HepG2 (cell line): ENCODE results near the gene CAPG. TPM values are rescaled to one million over a fixed set of nuclear protein-coding genes. Genes with fewer than 3 reads are reported as not detected.

Experiments
- CREBL2 ChIP-seq: sonication (generic); formaldehyde crosslinking; IDR thresholded peaks from 2 replicates; pipeline ENCODE4 v1.8.1; 2023; ENCODE audit warnings: missing genetic modification reagents, mild to moderate bottlenecking, borderline replicate concordance
- DBP ChIP-seq: sonication (generic); formaldehyde crosslinking; IDR thresholded peaks from 2 replicates; pipeline ENCODE4 v1.4.0; 2020; ENCODE audit warnings: missing genetic modification reagents; ENCODE audit errors: not compliant biosample characterization
- EHMT2 ChIP-seq: fragments of 200-600 bp; sonication (generic); IDR thresholded peaks from 2 replicates; pipeline ENCODE4 v1.7.0; 2017; ENCODE audit warnings: antibody characterized with exemption, low read depth, low read length, borderline replicate concordance
- HDAC1 ChIP-seq: sonication (generic); formaldehyde crosslinking; IDR thresholded peaks from 2 replicates; pipeline ENCODE4 v1.5.1; 2020; ENCODE audit warnings: mild to moderate bottlenecking, missing genetic modification reagents
- ISL2 ChIP-seq: sonication (generic); formaldehyde crosslinking; IDR thresholded peaks from 2 replicates; pipeline ENCODE4 v1.5.0; 2020; ENCODE audit warnings: missing genetic modification reagents
- LCORL ChIP-seq, 2 experiments: fragments of 450-650 bp in 1 of 2; sonication (generic) in 1 of 2; formaldehyde crosslinking in 1 of 2; IDR thresholded peaks; 2 replicates each; pipeline versions ENCODE4 v1.5.0 to v1.6.1; 2017 to 2020; ENCODE audit warnings: antibody characterized with exemption in 1 of 2, missing genetic modification reagents in 1 of 2
- MEIS2 ChIP-seq: sonication (generic); formaldehyde crosslinking; IDR thresholded peaks from 2 replicates; pipeline ENCODE4 v1.9.0; 2021; ENCODE audit warnings: mild to moderate bottlenecking, missing genetic modification reagents
- NFE2L1 ChIP-seq: sonication (generic); formaldehyde crosslinking; IDR thresholded peaks from 2 replicates; pipeline ENCODE4 v1.4.0; 2020; ENCODE audit warnings: missing genetic modification reagents, mild to moderate bottlenecking, borderline replicate concordance
- NR3C1 ChIP-seq: sonication (generic); formaldehyde crosslinking; IDR thresholded peaks from 2 replicates; pipeline ENCODE4 v1.4.0; 2020; ENCODE audit warnings: missing genetic modification reagents
- PATZ1 ChIP-seq: sonication (generic); formaldehyde crosslinking; IDR thresholded peaks from 2 replicates; pipeline ENCODE4 v1.4.0; 2020; ENCODE audit warnings: missing genetic modification reagents
- RBAK ChIP-seq: sonication (generic); formaldehyde crosslinking; IDR thresholded peaks from 2 replicates; pipeline ENCODE4 v1.5.1; 2020; ENCODE audit warnings: mild to moderate bottlenecking, missing genetic modification reagents
- SRF ChIP-seq: IDR thresholded peaks from 2 replicates; pipeline ENCODE4 v1.6.1; 2011; ENCODE audit warnings: mild to moderate bottlenecking, low read depth, low read length, moderate library complexity
- ZBTB3 ChIP-seq: sonication (generic); formaldehyde crosslinking; IDR thresholded peaks from 2 replicates; pipeline ENCODE4 v1.4.0; 2020; ENCODE audit warnings: low read depth, mild to moderate bottlenecking, moderate library complexity, missing genetic modification reagents, borderline replicate concordance
- ZBTB7B ChIP-seq: sonication (generic); formaldehyde crosslinking; IDR thresholded peaks from 2 replicates; pipeline ENCODE4 v1.4.0; 2020; ENCODE audit warnings: missing genetic modification reagents
- ZNF18 ChIP-seq: sonication (generic); formaldehyde crosslinking; IDR thresholded peaks from 2 replicates; pipeline ENCODE4 v1.8.0; 2022; ENCODE audit warnings: mild to moderate bottlenecking, missing genetic modification reagents; ENCODE audit not compliant: insufficient replicate concordance
- ZNF282 ChIP-seq: fragments of 450-650 bp; IDR thresholded peaks from 2 replicates; pipeline ENCODE4 v1.6.1; 2018; ENCODE audit not compliant: partially characterized antibody
- ZNF414 ChIP-seq: sonication (generic); formaldehyde crosslinking; IDR thresholded peaks from 2 replicates; pipeline ENCODE4 v1.5.0; 2020; ENCODE audit warnings: missing genetic modification reagents
- ZNF484 ChIP-seq: sonication (generic); formaldehyde crosslinking; IDR thresholded peaks from 2 replicates; pipeline ENCODE4 v1.5.1; 2020; ENCODE audit warnings: mild to moderate bottlenecking, low read depth, missing genetic modification reagents, borderline replicate concordance
- ZNF557 ChIP-seq: sonication (generic); formaldehyde crosslinking; IDR thresholded peaks from 2 replicates; pipeline ENCODE4 v1.4.0; 2020; ENCODE audit warnings: missing genetic modification reagents
- ZNF616 ChIP-seq: sonication (generic); formaldehyde crosslinking; IDR thresholded peaks from 2 replicates; pipeline ENCODE4 v1.5.0; 2020; ENCODE audit warnings: low read depth, mild to moderate bottlenecking, missing genetic modification reagents
- ZNF709 ChIP-seq: sonication (generic); formaldehyde crosslinking; IDR thresholded peaks from 2 replicates; pipeline ENCODE4 v1.5.0; 2020; ENCODE audit warnings: mild to moderate bottlenecking, missing genetic modification reagents
- ZNF773 ChIP-seq: sonication (generic); formaldehyde crosslinking; IDR thresholded peaks from 2 replicates; pipeline ENCODE4 v1.4.0; 2020; ENCODE audit warnings: missing genetic modification reagents, borderline replicate concordance
- ZSCAN29 ChIP-seq: sonication (generic); formaldehyde crosslinking; conservative IDR thresholded peaks from 2 replicates; pipeline ENCODE4 v1.4.0; 2020; ENCODE audit warnings: mild to moderate bottlenecking, missing genetic modification reagents
- polyA plus RNA-seq, 8 experiments: library from polyadenylated mRNA; depleted of rRNA in 3 of 8; stranded (reverse) in 7 of 8; unstranded in 1 of 8; fragments of >200 nt; fragmentation: Illumina TruSeq in 4 of 8; extraction: Trizol in 4 of 8; gene quantifications; 2 replicates each; pipeline versions ENCODE4 v1.2.1 to v1.2.3, GENCODE V29; 2011 to 2016; ENCODE audit warnings: low read depth in 4 of 8, missing spikeins in 1 of 8, mixed read lengths in 1 of 8; ENCODE audit not compliant: insufficient read depth in 1 of 8
- total RNA-seq, 5 experiments: library from RNA; depleted of rRNA; stranded (reverse); fragments of >200 nt; fragmentation: Illumina TruSeq; extraction: Trizol; gene quantifications; 2 replicates each; pipeline ENCODE4 v1.2.3, GENCODE V29; 2016; ENCODE audit warnings: low read depth in 1 of 5

The CAPG gene
- total and polyA plus RNA-seq, 2 of the 13 experiments (the other 11 are each of a cell fraction or from before 2014, with no cell fraction given), result 12.7 to 18.2 TPM

- TF ChIP-seq MEIS2 (peak; percentile 97), PATZ1 (peak; percentile 64), ZSCAN29 (CRISPR knock-in tag) (peak; percentile 76), RBAK (CRISPR knock-in tag) (no peak), EHMT2 (peak; percentile 72; the same call in 1 of the 2 replicates), ZNF282 (no peak), NR3C1 (no peak), SRF (peak; percentile 49; the same call in 1 of the 2 replicates), ISL2 (CRISPR knock-in tag) (peak; percentile 97), ZNF709 (peak; percentile 42; the same call in 1 of the 2 replicates), ZBTB3 (CRISPR knock-in tag) (peak; percentile 94), ZBTB7B (peak; percentile 92), NFE2L1 (no peak), ZNF557 (CRISPR knock-in tag) (0 out of 2 replicates have a peak, but pooled peaks have one; percentile 49), ZNF414 (CRISPR knock-in tag) (peak; percentile 94; the same call in 1 of the 2 replicates), HDAC1 (CRISPR knock-in tag) (peak; percentile 96), ZNF773 (CRISPR knock-in tag) (peak; percentile 88; the same call in 1 of the 2 replicates), LCORL (IDR thresholded peaks at IDR 0.05) (no peak), LCORL (CRISPR knock-in tag; IDR thresholded peaks at IDR 0.05) (peak; percentile 89), CREBL2 (CRISPR knock-in tag) (no peak), ZNF484 (CRISPR knock-in tag) (no peak), ZNF616 (no peak), ZNF18 (CRISPR knock-in tag) (no peak), DBP (CRISPR knock-in tag) (no peak)
Measured at GRCh38 chr2:85421260-85422071, 11.3 kb upstream of the CAPG start (continued).
